NK-92 treated with Interleukin-12 subunit alpha and Interleukin-12 subunit beta, amount 100 ng/mL, for 24 hours (cell line): ENCODE results near the gene TMSB10.
"Not testable (repeated sequence)": the region's sequence is repeated elsewhere in the genome, so short reads cannot be mapped to it uniquely, and the experiment has no call there.

ENCODE experiments used
- DNase-seq: peaks from one replicate; lab custom pipeline; 2025; lab: John Stamatoyannopoulos, UW

Gene TMSB10

DNA sequence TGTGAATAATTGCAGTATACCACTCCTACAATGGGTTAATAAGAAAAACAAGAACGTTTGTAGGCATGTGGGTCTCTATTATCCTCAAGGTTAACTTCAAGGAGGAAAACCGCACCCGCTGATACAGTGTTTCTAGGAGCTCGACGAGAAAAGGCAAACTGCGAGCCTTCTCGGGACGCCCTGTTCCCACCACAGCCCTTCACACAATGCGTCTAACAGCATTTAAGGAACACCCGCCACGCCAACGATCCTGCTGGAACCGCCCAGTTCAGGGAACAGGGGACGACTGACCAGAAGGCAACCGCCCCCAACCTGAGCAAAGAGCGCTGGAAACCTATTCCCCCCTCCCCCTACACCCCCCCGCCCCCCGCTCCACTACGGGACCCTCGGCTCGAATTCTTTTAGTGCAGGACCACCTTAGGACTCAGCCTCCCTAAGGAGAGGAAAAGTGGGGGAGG is 710 bp upstream of the TMSB10 start:
- no peak for DNase-seq

- peak; percentile 55 for DNase-seq
Measured at GRCh38 chr2:84906108-84906899, 848 bp downstream of the TMSB10 start.

GRCh38 chr2:84906900-84907714 is 1.7 kb downstream of the TMSB10 start:
- peak; percentile 19 for DNase-seq

- no peak for DNase-seq
Measured at GRCh38 chr2:84908948-84909713, 3.7 kb downstream of the TMSB10 start.

- no peak for DNase-seq
Measured at GRCh38 chr2:84911135-84911678, 5.8 kb downstream of the TMSB10 start.

DNA sequence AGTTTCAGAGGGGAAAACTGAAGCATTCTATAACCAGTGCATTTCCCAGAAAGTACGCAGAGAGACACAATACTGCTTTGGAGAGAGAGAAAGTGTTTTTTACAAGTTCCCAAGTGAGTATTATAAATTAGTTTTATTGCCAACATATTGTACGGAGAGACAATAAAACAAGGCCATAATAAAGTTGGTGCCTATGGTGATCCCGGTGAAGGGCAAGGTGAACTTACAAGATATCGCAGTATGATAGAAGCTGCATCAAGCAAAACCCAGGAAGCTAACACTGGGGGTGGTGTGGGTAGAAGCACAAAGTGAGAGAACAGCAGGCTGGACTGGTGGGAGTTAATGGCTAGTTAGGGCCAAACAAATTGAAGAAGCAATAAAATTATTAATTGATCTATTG is 7.5 kb downstream of the TMSB10 start:
- DNase-seq = no peak

- no peak for DNase-seq
Measured at GRCh38 chr2:84914334-84914733, 8.9 kb downstream of the TMSB10 start.

DNA sequence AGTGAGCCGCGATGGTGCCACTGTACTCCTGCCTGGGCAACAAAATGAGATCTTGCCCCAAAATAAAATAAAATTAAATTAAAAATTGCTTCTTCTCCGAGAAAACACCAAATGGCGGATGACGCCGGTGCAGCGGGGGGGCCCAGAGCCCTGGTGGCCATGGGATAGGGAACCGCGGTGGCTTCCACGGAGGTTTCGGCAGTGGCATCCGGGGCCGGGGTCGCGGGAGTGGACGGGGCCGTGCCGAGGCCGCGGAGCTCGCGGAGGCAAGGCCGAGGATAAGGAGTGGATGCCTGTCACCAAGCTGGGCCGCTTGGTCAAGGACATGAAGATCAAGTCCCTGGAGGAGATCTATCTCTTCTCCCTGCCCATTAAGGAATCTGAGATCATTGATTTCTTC is 10.2 kb downstream of the TMSB10 start:
- not testable (repeated sequence) for DNase-seq

DNA sequence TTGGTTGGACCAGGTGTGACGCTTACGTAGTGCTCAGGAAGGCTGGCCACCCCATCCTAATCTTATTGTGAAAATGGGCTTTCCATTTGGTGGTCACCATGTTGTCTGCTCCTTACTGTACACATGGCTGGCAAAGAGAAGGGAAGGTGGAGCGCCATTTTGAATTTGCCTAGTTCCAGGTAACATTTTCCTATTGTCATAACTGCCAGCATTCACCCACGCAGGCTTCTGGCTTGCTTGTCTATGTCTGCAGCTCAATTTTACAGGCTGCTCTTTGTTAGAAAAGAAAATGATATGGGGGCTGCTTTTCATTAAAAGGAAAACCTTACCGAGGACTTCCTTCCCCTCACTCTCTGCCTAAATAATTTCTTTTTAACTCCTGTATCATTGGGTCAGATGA is 12.4 kb downstream of the TMSB10 start:
- DNase-seq = not testable (repeated sequence)

DNA sequence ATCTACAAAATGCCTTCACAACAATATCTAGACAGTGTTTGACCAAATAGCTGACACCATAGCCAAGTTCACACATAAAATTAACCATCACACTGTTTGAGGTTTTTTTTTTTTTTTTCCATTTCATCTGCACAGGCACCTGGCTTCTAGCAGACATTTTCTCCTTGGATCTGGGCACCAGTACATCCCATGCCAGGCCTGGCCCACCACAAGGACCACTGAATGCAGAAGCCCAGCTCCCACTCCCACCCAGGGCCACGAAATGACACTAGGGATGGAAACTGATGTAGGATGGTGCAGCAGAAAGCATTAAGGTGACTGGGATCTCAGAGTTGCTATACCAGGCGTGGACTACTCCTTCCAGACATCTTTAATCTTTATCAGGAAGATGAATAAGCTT is 13.0 kb downstream of the TMSB10 start:
- DNase-seq = no peak

- no peak for DNase-seq
Measured at GRCh38 chr2:84919885-84920580, 14.6 kb downstream of the TMSB10 start.

DNA sequence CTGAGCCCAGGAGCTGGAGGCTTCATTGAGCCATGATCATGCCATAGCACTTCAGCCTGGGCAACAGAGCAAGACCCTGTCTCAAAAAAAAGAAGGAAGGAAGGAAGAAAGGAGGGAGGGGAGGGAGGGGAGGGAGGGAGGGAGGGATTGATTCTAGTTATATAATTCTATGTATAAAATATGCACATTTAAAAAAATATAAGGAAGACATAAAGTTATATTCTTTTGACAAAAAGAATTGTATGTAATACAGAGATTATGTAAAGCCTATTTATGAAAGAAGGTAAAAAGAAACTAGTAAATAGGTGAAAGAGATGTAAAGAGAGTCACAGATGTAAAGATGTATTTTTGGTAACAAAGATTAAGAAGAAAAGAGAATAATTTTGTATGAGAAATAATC is 17.6 kb downstream of the TMSB10 start:
- DNase-seq = no peak

- no peak for DNase-seq
Measured at GRCh38 chr2:84924173-84925106, 19.0 kb downstream of the TMSB10 start.

DNA sequence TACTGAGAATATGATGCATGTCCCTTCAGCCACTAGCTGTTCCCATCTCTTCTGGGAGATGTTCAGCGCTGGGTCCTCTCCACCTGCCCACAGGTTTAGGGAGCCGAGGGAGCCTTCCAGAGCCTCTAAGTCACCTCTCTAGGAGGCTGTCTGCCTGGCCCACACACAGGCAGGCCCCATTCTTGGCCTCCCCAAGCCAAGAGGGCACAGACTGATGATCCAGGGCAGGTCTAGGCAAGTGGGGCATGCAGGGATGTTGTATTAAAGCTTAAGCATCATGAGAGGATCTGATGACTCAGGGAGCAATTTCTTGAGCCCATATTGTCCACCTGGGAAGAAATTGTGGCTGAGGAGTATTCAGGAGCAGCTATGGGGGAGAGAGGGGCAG is 19.9 kb downstream of the TMSB10 start:
- DNase-seq = no peak

- peak; percentile 96 for DNase-seq
Measured at GRCh38 chr2:84925724-84926376, 20.4 kb downstream of the TMSB10 start.

DNA sequence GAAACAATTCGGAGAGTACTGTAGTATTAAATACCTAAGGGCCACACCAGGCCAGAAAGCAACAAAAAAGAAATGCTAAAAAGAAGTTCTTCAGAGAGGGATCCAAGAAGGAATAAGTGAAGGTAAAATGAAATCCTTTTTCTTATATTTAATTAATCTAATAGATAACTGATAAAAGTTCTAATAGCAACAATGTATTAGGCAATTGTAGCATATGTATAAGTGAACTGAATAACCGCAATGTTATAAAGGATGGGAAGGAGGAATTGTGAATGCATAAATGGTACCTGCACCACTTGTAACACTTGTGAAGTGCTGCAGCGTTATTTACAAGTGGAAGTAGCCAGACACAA is 21.8 kb downstream of the TMSB10 start:
- DNase-seq = no peak

GRCh38 chr2:84931384-84931821 is 25.9 kb downstream of the TMSB10 start:
- no peak for DNase-seq

GRCh38 chr2:84938194-84938879 is 32.9 kb downstream of the TMSB10 start:
- DNase-seq = peak; percentile 23

- peak; percentile 88 for DNase-seq
Measured at GRCh38 chr2:84939426-84940087, 34.1 kb downstream of the TMSB10 start.
